ENCODE results near the gene SNAPC4.
"Not testable (repeated sequence)": the region's sequence is repeated elsewhere in the genome, so short reads cannot be mapped to it uniquely, and the experiment has no call there.

SNAPC4 gene

DNA sequence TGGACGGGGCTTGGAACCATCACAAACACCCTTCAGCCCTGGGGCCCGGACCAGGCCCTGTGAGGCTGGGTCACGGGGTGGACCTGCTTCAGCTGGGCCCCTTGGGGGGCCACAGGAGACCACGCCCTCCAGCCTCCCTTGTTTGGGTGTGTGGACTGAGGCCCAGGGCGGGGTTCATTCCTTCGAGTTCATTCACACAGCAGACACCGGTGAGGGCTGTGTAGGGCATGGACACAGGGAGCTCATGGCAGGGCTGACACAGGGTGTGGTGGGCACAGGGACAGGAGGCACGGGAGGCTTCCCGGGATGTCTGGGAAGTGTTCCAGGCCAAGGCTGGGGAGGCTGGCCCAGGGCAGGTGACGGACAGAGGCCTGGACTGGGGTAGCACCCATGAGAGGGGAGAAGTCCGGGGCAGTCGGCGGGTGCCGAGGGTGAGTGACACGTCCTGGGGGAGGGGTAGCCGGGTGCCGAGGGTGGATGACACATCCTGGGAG lies 45.3 kb downstream of the SNAPC4 start:
- DNase-seq: no peak

DNA sequence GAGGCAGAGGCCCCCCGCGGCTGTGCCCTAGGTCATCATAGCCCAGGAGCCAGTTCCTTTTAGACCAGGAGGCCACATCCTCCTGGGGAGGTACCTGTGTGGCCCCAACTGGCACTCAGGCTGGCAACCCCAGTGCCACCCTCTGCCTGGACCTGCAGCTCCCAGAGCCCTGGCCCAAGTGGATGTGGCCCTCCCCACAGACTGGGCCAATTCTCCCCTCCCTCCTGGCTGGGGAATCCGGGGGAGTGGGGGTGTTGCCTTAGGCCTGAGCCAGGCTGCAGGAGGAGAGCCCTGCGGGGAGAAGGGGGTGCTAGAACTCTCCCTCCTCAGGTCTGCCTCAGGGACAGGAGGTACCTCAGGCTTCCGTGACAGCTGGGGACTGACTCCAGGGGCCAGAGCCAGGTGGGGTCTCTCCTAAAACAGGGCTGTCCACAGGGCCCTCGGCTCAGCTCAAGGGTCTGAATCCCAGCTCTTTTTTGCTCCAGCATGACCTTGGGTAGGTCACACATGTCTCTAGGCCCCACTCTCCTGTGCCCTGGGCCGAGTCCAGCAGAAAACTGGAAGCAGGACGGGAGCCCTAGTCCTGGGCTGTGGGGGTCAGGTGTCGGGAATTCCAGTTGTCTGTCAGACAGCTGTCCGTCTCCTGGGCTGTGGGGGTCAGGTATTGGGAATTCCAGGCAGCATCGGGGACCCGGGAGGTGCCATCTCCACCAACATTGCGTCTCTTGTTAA lies 46.0 kb downstream of the SNAPC4 start:
- DNase-seq: no peak

DNA sequence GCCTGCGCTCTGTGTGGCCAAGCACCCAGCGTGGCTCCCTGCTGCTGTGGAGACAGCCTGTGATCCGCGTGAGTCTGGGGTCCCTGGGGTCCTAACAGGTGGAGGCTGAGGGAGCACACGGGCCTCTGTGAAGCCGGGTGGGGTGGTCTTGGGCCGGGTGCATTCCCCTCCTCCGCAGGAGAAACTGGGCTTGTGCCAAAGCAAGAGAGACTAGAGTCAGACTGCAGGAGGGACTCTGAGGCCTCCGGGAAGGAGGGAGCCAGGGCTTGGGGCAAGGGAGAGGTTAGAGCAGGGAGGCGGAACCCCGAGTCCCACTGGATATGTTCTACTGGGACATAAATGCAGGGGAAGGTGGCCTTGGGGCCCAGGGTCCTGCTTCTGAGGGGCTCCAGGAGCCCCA lies 46.9 kb downstream of the SNAPC4 start:
- no peak for DNase-seq

DNA sequence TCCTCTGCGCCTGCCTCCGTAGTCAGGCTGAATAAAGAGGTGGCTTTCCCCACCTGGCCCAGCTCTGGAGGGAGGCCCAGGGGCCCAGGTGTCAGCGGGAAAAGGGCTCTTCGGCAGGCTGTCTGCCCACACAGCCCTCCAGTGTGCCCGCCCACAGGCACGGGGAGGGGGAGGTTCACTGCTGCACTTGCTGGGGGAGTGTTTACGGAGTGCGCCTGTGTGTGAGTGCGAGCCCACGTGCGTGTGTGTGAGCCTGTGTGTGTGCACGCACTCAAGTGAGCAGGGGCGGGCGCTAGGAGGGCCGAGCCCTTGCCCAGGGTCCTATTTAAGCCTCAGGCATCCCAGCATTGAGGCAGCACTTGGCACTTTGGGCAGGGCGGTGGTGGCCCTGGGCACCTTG lies 47.3 kb downstream of the SNAPC4 start:
- no peak for DNase-seq

DNA sequence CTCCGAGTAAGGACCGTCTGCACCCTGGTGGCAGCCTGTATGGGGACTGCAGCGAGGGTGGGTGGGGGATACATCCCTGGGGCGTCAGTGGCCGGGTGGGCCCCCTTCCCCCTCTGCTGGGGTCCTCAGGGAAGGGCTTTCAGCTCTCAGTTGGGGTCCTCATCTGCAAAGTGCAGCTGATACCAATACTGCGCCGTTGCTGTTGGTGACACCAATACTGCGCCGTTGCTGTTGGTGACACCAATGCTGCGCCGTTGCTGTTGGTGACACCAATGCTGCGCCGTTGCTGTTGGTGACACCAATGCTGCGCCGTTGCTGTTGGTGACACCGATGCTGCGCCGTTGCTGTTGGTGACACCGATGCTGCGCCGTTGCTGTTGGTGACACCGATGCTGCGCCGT lies 48.1 kb downstream of the SNAPC4 start:
- DNase-seq: not testable (repeated sequence)

DNA sequence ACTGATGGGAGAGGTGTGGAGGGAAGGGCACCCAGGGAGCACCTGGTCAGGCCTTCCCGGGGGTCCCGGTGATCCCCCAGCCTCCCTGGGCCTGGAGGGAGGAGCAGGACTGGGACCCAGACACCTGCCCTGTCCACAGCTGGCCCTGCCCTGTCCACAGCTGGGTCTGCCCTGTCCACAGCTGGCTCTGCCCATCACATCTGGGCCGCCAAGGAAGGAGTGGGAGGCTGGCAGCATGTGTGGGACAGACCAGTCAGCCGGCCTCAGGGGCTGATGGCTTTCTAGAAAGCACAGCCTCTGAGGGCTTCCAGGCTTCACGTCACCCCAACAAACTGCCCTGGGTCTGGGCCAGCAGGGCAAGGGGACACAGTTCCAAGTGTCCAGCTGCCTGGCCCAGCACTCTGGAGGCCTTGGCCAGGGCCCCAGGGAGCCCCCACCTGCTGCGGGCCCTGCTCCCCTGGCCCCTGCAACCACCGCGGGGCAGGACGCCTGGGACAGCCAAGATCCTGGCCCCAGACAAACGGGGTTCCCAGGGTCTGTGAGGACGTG lies 48.6 kb downstream of the SNAPC4 start:
- DNase-seq: no peak

Data from inflammatory macrophage treated with lipopolysaccharide for 4 hours (primary cell).